Endothelial cell of umbilical vein (primary cell): ENCODE measurements around the gene CALD1. TPM values are rescaled to one million over a fixed set of nuclear protein-coding genes. Genes with fewer than 3 reads are reported as not detected.

Experiments used
- BruUV-seq: library from RNA; stranded (reverse); fragments of 400-500 nt; replicated peaks from 2 replicates; lab custom pipeline; 2021; lab: Mats Ljungman, UMichigan
- CTCF ChIA-PET: fragments of 300-600, 350-600 bp; sonication (Branson Sonifier 250); formaldehyde crosslinking; loops from one replicate; lab custom pipeline; 2021; ENCODE audit warnings: antibody characterized with exemption, inconsistent platforms; lab: Charles Lee
- POLR2A ChIA-PET: fragments of 300-600, 350-600 bp; sonication (Branson Sonifier 250); formaldehyde crosslinking; loops from one replicate; lab custom pipeline; 2021; ENCODE audit warnings: antibody characterized with exemption, inconsistent platforms; lab: Charles Lee
- DNase-seq: peaks from one replicate; pipeline ENCODE4 v3.0.0-alpha.2; 2011; ENCODE audit warnings: low read depth, low spot score
- FAIRE-seq: peaks from 2 replicates; lab custom pipeline; 2011; peaks lifted over from hg19 to GRCh38; lab: Jason Lieb, UNC
- H2AFZ ChIP-seq: 2 replicates; pipeline ENCODE4 v1.6.0; 2012; ENCODE audit warnings: low read depth, low read length, control low read depth, inconsistent platforms
- H3K27ac ChIP-seq: 2 replicates; pipeline ENCODE4 v1.5.1; 2011; ENCODE audit warnings: low read depth, mild to moderate bottlenecking, control low read depth, low read length, moderate library complexity; ENCODE audit not compliant: insufficient read depth
- H3K27me3 ChIP-seq, 2 experiments: 2 replicates each; pipeline versions ENCODE4 v1.6.0 to v1.6.1; 2011; ENCODE audit warnings: low read length in 2 of 2, mixed read lengths in 1 of 2; ENCODE audit not compliant: control insufficient read depth in 2 of 2, insufficient read depth in 2 of 2
- H3K36me3 ChIP-seq, 2 experiments: 2 replicates in 1 of 2; 3 replicates in 1 of 2; pipeline ENCODE4 v1.5.1; 2011; ENCODE audit warnings: low read length in 2 of 2, mild to moderate bottlenecking in 1 of 2, moderate library complexity in 1 of 2; ENCODE audit not compliant: control insufficient read depth in 2 of 2, insufficient read depth in 2 of 2; ENCODE audit errors: extremely low read depth in 1 of 2
- H3K4me1 ChIP-seq: 3 replicates; pipeline ENCODE4 v1.5.1; 2011; ENCODE audit warnings: mild to moderate bottlenecking, low read length; ENCODE audit not compliant: control insufficient read depth, insufficient read depth; ENCODE audit errors: extremely low read depth
- H3K4me2 ChIP-seq: 2 replicates; pipeline ENCODE4 v1.6.1; 2011; ENCODE audit warnings: low read length, control low read depth, mixed read lengths; ENCODE audit not compliant: insufficient read depth
- H3K4me3 ChIP-seq, 3 experiments: fragments of 200-600 bp in 1 of 3; sonication (generic), shearing (Covaris generic) in 1 of 3; replicated peaks in 1 of 3; 2 replicates each; pipeline ENCODE4 v1.5.1; 2011 to 2016; ENCODE audit warnings: control low read depth in 3 of 3, low read length in 3 of 3, mild to moderate bottlenecking in 2 of 3, inconsistent platforms in 1 of 3, low read depth in 1 of 3, moderate library complexity in 1 of 3; ENCODE audit not compliant: insufficient read depth in 1 of 3
- H3K79me2 ChIP-seq: 2 replicates; pipeline ENCODE4 v1.6.0; 2012; ENCODE audit warnings: low read length, inconsistent platforms; ENCODE audit not compliant: control insufficient read depth, insufficient read depth
- H3K9ac ChIP-seq: replicated peaks from 2 replicates; pipeline ENCODE3; 2011; ENCODE audit warnings: low read length, control low read depth; ENCODE audit not compliant: insufficient read depth; ENCODE audit errors: extremely low read depth
- H3K9me1 ChIP-seq: replicated peaks from 3 replicates; pipeline ENCODE4 v1.6.0; 2011; ENCODE audit warnings: mild to moderate bottlenecking, low read length; ENCODE audit not compliant: control insufficient read depth, insufficient read depth; ENCODE audit errors: extremely low read depth
- H3K9me3 ChIP-seq: replicated peaks from 2 replicates; pipeline ENCODE4 v1.5.1; 2012; ENCODE audit warnings: low read length, inconsistent platforms; ENCODE audit not compliant: control insufficient read depth, insufficient read depth
- H4K20me1 ChIP-seq: replicated peaks from 2 replicates; pipeline ENCODE3; 2011; ENCODE audit warnings: mild to moderate bottlenecking, low read length; ENCODE audit not compliant: control insufficient read depth, insufficient read depth; ENCODE audit errors: extremely low read depth
- CTCF ChIP-seq, 2 donors: IDR thresholded peaks; 1 replicate in 1 of 2; 2 replicates in 1 of 2; pipeline ENCODE4 v1.5.1; 2011; ENCODE audit warnings: low read length in 2 of 2, mild to moderate bottlenecking in 2 of 2, moderate library complexity in 2 of 2, control low read depth in 1 of 2, inconsistent platforms in 1 of 2, low read depth in 1 of 2; ENCODE audit not compliant: insufficient read depth in 1 of 2; ENCODE audit errors: extremely low read depth in 1 of 2
- EZH2 ChIP-seq: IDR thresholded peaks from 2 replicates; pipeline ENCODE4 v1.6.1; 2012; ENCODE audit warnings: borderline replicate concordance, low read depth, mild to moderate bottlenecking, moderate library complexity, low read length, inconsistent platforms; ENCODE audit not compliant: severe bottlenecking
- FOS ChIP-seq: IDR thresholded peaks from 2 replicates; pipeline ENCODE4 v1.6.1; 2011; ENCODE audit warnings: mild to moderate bottlenecking, low read length, moderate library complexity, borderline replicate concordance; ENCODE audit not compliant: insufficient read depth
- GATA2 ChIP-seq: IDR thresholded peaks from 2 replicates; pipeline ENCODE4 v1.7.0; 2011; ENCODE audit warnings: low read depth, mild to moderate bottlenecking, moderate library complexity, mixed read lengths, low read length; ENCODE audit not compliant: insufficient read length, insufficient read depth
- JUN ChIP-seq: IDR thresholded peaks from 2 replicates; pipeline ENCODE4 v1.6.1; 2011; ENCODE audit warnings: borderline replicate concordance, low read depth; ENCODE audit not compliant: insufficient read length, insufficient read depth
- MAX ChIP-seq: IDR thresholded peaks from 2 replicates; pipeline ENCODE4 v1.6.1; 2011; ENCODE audit not compliant: insufficient read depth, insufficient read length
- MYC ChIP-seq: IDR thresholded peaks from one replicate; pipeline ENCODE4 v1.6.1; 2011; ENCODE audit warnings: mild to moderate bottlenecking, low read depth, low read length
- POLR2A ChIP-seq: IDR thresholded peaks from 2 replicates; pipeline ENCODE4 v1.6.1; 2012; ENCODE audit warnings: low read depth, mild to moderate bottlenecking, control low read depth, low read length
- POLR2AphosphoS5 ChIP-seq: IDR thresholded peaks from 2 replicates; pipeline ENCODE4 v1.6.1; 2012; ENCODE audit warnings: low read depth, mild to moderate bottlenecking, control low read depth, low read length, moderate library complexity; ENCODE audit not compliant: insufficient read depth
- dilution Hi-C: fragments of 300-500 bp; cut with MboI; formaldehyde crosslinking; loops from one replicate; pipeline ENCODE4 v1.15.0; 2019; ENCODE audit warnings: low sequenced_read_pairs; ENCODE audit not compliant: extremely low pct_ligation_motif_present
- intact Hi-C: fragments of 100-400 bp; cut with micrococcal nuclease; formaldehyde crosslinking; loops from one replicate; pipeline ENCODE4 v1.10.0; 2022
- polyA plus RNA-seq, 4 experiments: library from polyadenylated mRNA; depleted of rRNA in 3 of 4; stranded (reverse) in 3 of 4; unstranded in 1 of 4; fragments of >200 nt; gene quantifications; 2 replicates each; pipeline versions ENCODE4 v1.2.1 to v1.2.3, GENCODE V29; 2011 to 2012; ENCODE audit warnings: missing spikeins in 1 of 4
- total RNA-seq: library from RNA; stranded (reverse); gene quantifications from 2 replicates; pipeline ENCODE4 v1.2.3, GENCODE V29; 2021

CALD1 gene
- total and polyA plus RNA-seq, 2 donors (not counting 3 experiments of a cell fraction or from before 2014, with no cell fraction given), result 136 to 307 TPM

GRCh38 chr7:134957005-134957404 is 177.6 kb downstream of the CALD1 start:
- Histone ChIP-seq H2AFZ (no peak overlapping the region), H3K9me1 (no peaks in the 10 kb centered on the region), H3K9ac (no peak overlapping the region), H3K27me3 (no peaks in the 10 kb centered on the region), H3K79me2 (no peaks in the 10 kb centered on the region), H3K36me3 (peaks cover 29 to 35% of the 10 kb centered on the region in 2 experiments), H4K20me1 (no peaks in the 10 kb centered on the region), H3K9me3 (no peaks in the 10 kb centered on the region), H3K4me2 (no peak overlapping the region), H3K27ac (no peak overlapping the region), H3K4me1 (no peaks in the 10 kb centered on the region), H3K4me3 (no peak overlapping the region)
- no peak for DNase-seq
- intact Hi-C loops, result loop anchor here (10.0 kb wide), 2 partner anchors 442 to 522 kb away; no protein-coding TSS in a partner anchor
- TF ChIP-seq CTCF (IDR thresholded peaks at IDR 0.05; ENCODE audit: extremely low read depth in 1 of 2, insufficient read depth in 1 of 2, low read depth in 1 of 2, low read length in 2 of 2) (no peak), POLR2A (no peak), JUN (no peak), EZH2 (no peak)
- no peak for FAIRE-seq
- CTCF ChIA-PET, result no interaction called here
- dilution Hi-C loops, result no loop called here
- no TSS peak for BruUV-seq
- POLR2A ChIA-PET, result no interaction called here

- H3K9me1 ChIP-seq, result no peaks in the 10 kb centered on the region
- H3K4me3 ChIP-seq, result no peak overlapping the region
- POLR2A ChIA-PET, result no interaction called here
- no peaks in the 10 kb centered on the region for H3K27me3 ChIP-seq
- FAIRE-seq, result no peak
- H3K4me2 ChIP-seq, result no peak overlapping the region
- H3K9ac ChIP-seq, result no peak overlapping the region
- no peaks in the 10 kb centered on the region for H4K20me1 ChIP-seq
- no TSS peak for BruUV-seq
- no peak overlapping the region for H2AFZ ChIP-seq
- dilution Hi-C loops, result no loop called here
- CTCF ChIA-PET, result interaction anchor here (0.9 kb wide), 1 partner anchor 210 kb away, joined by 4 read pairs; the partner anchor contains the start of gene CYREN
- no peaks in the 10 kb centered on the region for H3K9me3 ChIP-seq
- intact Hi-C loops, result loop anchor here (10.0 kb wide), 2 partner anchors 445 to 525 kb away; no protein-coding TSS in a partner anchor
- no peaks in the 10 kb centered on the region for H3K79me2 ChIP-seq
- TF ChIP-seq JUN, result no peak
- no peak for TF ChIP-seq GATA2
- no peak for TF ChIP-seq POLR2AphosphoS5
- TF ChIP-seq POLR2A, result no peak
- TF ChIP-seq FOS, result no peak
- no peak for TF ChIP-seq CTCF (IDR thresholded peaks at IDR 0.05; ENCODE audit: extremely low read depth in 1 of 2, insufficient read depth in 1 of 2, low read depth in 1 of 2, low read length in 2 of 2)
- TF ChIP-seq MAX, result no peak
- no peak for TF ChIP-seq MYC
- no peak for TF ChIP-seq EZH2
- H3K36me3 ChIP-seq, result peaks cover 29 to 37% of the 10 kb centered on the region in 2 experiments
- DNase-seq, result no peak
- no peaks in the 10 kb centered on the region for H3K4me1 ChIP-seq
- H3K27ac ChIP-seq, result no peak overlapping the region
Measured at GRCh38 chr7:134959810-134960209, 180.4 kb downstream of the CALD1 start.
